Mesenchymal stem cell (in vitro differentiated cells and primary cell): ENCODE results near the gene MMP23B.
"Not testable (repeated sequence)": the region's sequence is repeated elsewhere in the genome, so short reads cannot be mapped to it uniquely, and the experiment has no call there.

Experiments used
- DNase-seq: peaks from one replicate; pipeline ENCODE4 v3.0.0-alpha.2; 2013
- H2AFZ ChIP-seq: one replicate; pipeline ENCODE4 v1.6.1; 2013; ENCODE audit warnings: low read depth, mild to moderate bottlenecking, control low read depth, inconsistent platforms, low read length, moderate library complexity
- H2AK5ac ChIP-seq: 2 replicates; pipeline ENCODE4 v1.6.1; 2013; ENCODE audit warnings: low read length, moderate library complexity, mild to moderate bottlenecking, inconsistent platforms; ENCODE audit not compliant: severe bottlenecking
- H2BK120ac ChIP-seq: one replicate; pipeline ENCODE4 v1.6.1; 2013; ENCODE audit warnings: low read depth, mild to moderate bottlenecking, inconsistent platforms, low read length, moderate library complexity
- H2BK12ac ChIP-seq, 2 experiments: one replicate each; pipeline ENCODE4 v1.6.1; 2013; ENCODE audit warnings: inconsistent platforms in 2 of 2, low read length in 2 of 2, mild to moderate bottlenecking in 2 of 2, moderate library complexity in 2 of 2, control low read depth in 1 of 2
- H2BK15ac ChIP-seq: one replicate; pipeline ENCODE4 v1.6.1; 2013; ENCODE audit warnings: mild to moderate bottlenecking, low read depth, inconsistent platforms; ENCODE audit not compliant: poor library complexity, severe bottlenecking
- H2BK5ac ChIP-seq: 2 replicates; pipeline ENCODE4 v1.6.1; 2013; ENCODE audit warnings: low read depth, mild to moderate bottlenecking, low read length, control low read depth, inconsistent platforms; ENCODE audit not compliant: poor library complexity, severe bottlenecking
- H3K14ac ChIP-seq, 2 experiments: one replicate each; pipeline ENCODE4 v1.6.1; 2013; ENCODE audit warnings: inconsistent platforms in 2 of 2, low read length in 2 of 2, control low read depth in 1 of 2, mild to moderate bottlenecking in 1 of 2, moderate library complexity in 1 of 2
- H3K18ac ChIP-seq, 2 experiments: one replicate each; pipeline ENCODE4 v1.6.1; 2013; ENCODE audit warnings: inconsistent platforms in 2 of 2, low read length in 2 of 2, control low read depth in 1 of 2, low read depth in 1 of 2, mild to moderate bottlenecking in 1 of 2
- H3K23ac ChIP-seq, 2 experiments: one replicate each; pipeline ENCODE4 v1.6.1; 2013; ENCODE audit warnings: inconsistent platforms in 2 of 2, low read length in 2 of 2, mild to moderate bottlenecking in 2 of 2, moderate library complexity in 2 of 2, control low read depth in 1 of 2
- H3K27ac ChIP-seq: 2 replicates; pipeline ENCODE4 v1.5.1; 2013; ENCODE audit warnings: mild to moderate bottlenecking, moderate library complexity, low read length, control low read depth, inconsistent platforms; ENCODE audit not compliant: poor library complexity, severe bottlenecking
- H3K27me3 ChIP-seq, 2 experiments: 2 replicates each; pipeline versions ENCODE4 v1.6.1 to v1.7.0; 2013; ENCODE audit warnings: low read length in 2 of 2, mild to moderate bottlenecking in 2 of 2, moderate library complexity in 2 of 2, control low read depth in 1 of 2, inconsistent platforms in 1 of 2; ENCODE audit not compliant: control insufficient read depth in 1 of 2, insufficient read depth in 1 of 2
- H3K36me3 ChIP-seq, 2 experiments: 2 replicates each; pipeline versions ENCODE4 v1.6.1 to v1.7.0; 2013; ENCODE audit warnings: low read length in 2 of 2, control low read depth in 1 of 2, inconsistent platforms in 1 of 2, low read depth in 1 of 2, mild to moderate bottlenecking in 1 of 2; ENCODE audit not compliant: insufficient read depth in 2 of 2, control insufficient read depth in 1 of 2
- H3K4ac ChIP-seq, 2 experiments: one replicate each; pipeline ENCODE4 v1.6.1; 2013; ENCODE audit warnings: inconsistent platforms in 2 of 2, low read length in 2 of 2, mild to moderate bottlenecking in 2 of 2, moderate library complexity in 2 of 2, control low read depth in 1 of 2, low read depth in 1 of 2
- H3K4me1 ChIP-seq: 2 replicates; pipeline ENCODE4 v1.6.1; 2013; ENCODE audit warnings: low read depth, low read length, control low read depth; ENCODE audit not compliant: control insufficient read depth, insufficient read depth
- H3K4me2 ChIP-seq: 2 replicates; pipeline ENCODE4 v1.6.1; 2013; ENCODE audit warnings: low read length, mild to moderate bottlenecking, inconsistent platforms; ENCODE audit not compliant: poor library complexity, severe bottlenecking
- H3K4me3 ChIP-seq, 2 experiments: 2 replicates each; pipeline versions ENCODE4 v1.5.1 to v1.7.0; 2013; ENCODE audit warnings: low read length in 2 of 2, mild to moderate bottlenecking in 2 of 2, control low read depth in 1 of 2, low read depth in 1 of 2; ENCODE audit not compliant: insufficient read depth in 1 of 2
- H3K79me1 ChIP-seq: replicated peaks from 2 replicates; pipeline ENCODE4 v1.6.1; 2013; ENCODE audit warnings: mild to moderate bottlenecking, control low read depth, low read length, inconsistent platforms; ENCODE audit not compliant: poor library complexity, severe bottlenecking
- H3K9ac ChIP-seq: 2 replicates; pipeline ENCODE4 v1.7.0; 2013; ENCODE audit warnings: mild to moderate bottlenecking, low read length, moderate library complexity
- H3K9me3 ChIP-seq: 2 replicates; pipeline ENCODE4 v1.7.0; 2013; ENCODE audit warnings: mild to moderate bottlenecking, low read length; ENCODE audit not compliant: control insufficient read depth
- H4K8ac ChIP-seq: one replicate; pipeline ENCODE4 v1.6.1; 2013; ENCODE audit warnings: inconsistent platforms, mild to moderate bottlenecking, low read length, moderate library complexity
- H4K91ac ChIP-seq: one replicate; pipeline ENCODE4 v1.6.1; 2013; ENCODE audit warnings: mild to moderate bottlenecking, low read length, inconsistent platforms
- WGBS: methylation state at CpG from one replicate; pipeline ENCODE4 v1.1.7; 2013; ENCODE audit warnings: mixed read lengths; 5-methylcytosine and 5-hydroxymethylcytosine counted together

Gene MMP23B

DNA sequence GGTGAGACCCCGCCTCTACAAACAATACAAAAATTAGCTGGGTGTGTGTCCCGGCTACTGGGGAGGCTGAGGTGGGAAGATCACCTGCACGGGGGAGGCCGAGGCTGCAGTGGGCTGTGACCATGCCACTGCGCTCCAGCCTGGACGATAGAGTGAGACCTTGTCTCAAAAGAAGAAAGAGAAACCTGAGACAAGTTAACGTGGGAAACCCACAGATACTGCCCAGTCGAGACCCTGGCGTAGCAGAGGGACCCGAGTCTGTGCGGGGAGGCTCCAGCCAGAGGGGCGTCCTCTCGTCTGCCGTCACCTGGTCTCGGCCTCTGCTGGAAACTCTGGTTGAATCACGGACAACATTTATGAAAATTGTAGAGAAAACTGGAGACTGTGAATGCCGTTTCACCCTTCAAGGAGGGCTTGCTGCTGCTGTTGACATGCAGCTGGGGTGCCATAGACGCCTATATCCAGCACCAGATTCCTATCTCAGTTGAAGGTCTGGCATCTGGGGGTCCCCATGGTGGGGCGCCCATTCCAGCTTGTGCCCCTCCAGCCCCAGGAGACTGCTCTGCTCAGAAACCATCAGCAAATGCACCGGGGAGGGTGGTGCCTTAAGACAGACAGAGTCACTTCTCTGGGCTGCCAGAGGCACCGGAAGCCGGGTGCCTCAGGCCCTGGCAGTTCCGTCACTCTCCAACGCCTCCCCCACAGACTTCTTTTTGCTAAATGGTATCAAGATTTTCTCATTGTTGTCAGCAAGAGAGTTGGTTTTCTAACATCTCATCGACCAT is 40.4 kb downstream of the MMP23B start:
- no peak overlapping the region for H3K4ac ChIP-seq
- H3K27ac ChIP-seq: no peak overlapping the region
- no peak overlapping the region for H2BK12ac ChIP-seq
- H3K14ac ChIP-seq: no peak overlapping the region
- DNase-seq: no peak
- no peaks in the 10 kb centered on the region for H3K9me3 ChIP-seq
- no peak overlapping the region for H2AK5ac ChIP-seq
- WGBS: 97% methylated on average over 24 of the region's 25 CpGs
- H2AFZ ChIP-seq: no peak overlapping the region
- H2BK5ac ChIP-seq: no peak overlapping the region
- H3K4me1 ChIP-seq: no peaks in the 10 kb centered on the region
- no peak overlapping the region for H2BK120ac ChIP-seq
- H3K36me3 ChIP-seq: peaks cover 46 to 48% of the 10 kb centered on the region in 2 experiments
- no peak overlapping the region for H4K8ac ChIP-seq
- no peak overlapping the region for H2BK15ac ChIP-seq
- H3K4me3 ChIP-seq: no peak overlapping the region
- no peak overlapping the region for H3K18ac ChIP-seq
- peaks cover 15% of the 10 kb centered on the region for H3K79me1 ChIP-seq
- H3K23ac ChIP-seq: no peak overlapping the region
- H3K27me3 ChIP-seq: no peaks in the 10 kb centered on the region
- no peak overlapping the region for H3K4me2 ChIP-seq
- no peak overlapping the region for H4K91ac ChIP-seq
- no peak overlapping the region for H3K9ac ChIP-seq

DNA sequence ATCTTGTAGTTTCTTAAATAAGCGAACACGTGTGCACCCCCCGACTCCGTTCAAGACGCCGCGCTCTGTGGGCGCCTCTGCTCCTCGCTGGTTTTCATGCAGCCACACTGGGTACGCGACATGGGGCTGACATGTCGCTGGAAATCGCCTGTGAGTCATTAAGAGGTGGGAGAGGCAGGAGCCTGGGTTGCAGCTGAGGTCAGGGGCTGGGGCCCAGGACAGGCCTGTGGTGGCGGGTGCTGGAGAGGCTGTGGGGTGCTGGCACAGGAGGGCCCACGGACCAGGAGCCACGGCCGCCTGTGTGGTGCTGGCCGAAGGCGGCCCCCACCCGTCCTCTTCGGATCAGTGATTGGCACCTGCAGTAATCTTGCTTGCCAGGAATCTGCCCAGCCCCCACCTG is 42.8 kb downstream of the MMP23B start:
- not testable (repeated sequence) for H3K4me2 ChIP-seq, H2BK12ac ChIP-seq, H3K27ac ChIP-seq, H2AFZ ChIP-seq, H2AK5ac ChIP-seq, H4K91ac ChIP-seq, H3K4ac ChIP-seq, H3K18ac ChIP-seq, H3K23ac ChIP-seq, H2BK15ac ChIP-seq, H4K8ac ChIP-seq, H2BK5ac ChIP-seq, DNase-seq, H3K14ac ChIP-seq, H2BK120ac ChIP-seq, H3K4me3 ChIP-seq, H3K27me3 ChIP-seq, H3K9me3 ChIP-seq, H3K9ac ChIP-seq
- peaks cover 28 to 46% of the 10 kb centered on the region in 2 experiments for H3K36me3 ChIP-seq
- peaks cover 17% of the 10 kb centered on the region for H3K4me1 ChIP-seq
- H3K79me1 ChIP-seq: peaks cover 34% of the 10 kb centered on the region
- 83% methylated on average over 13 of the region's 21 CpGs for WGBS

DNA sequence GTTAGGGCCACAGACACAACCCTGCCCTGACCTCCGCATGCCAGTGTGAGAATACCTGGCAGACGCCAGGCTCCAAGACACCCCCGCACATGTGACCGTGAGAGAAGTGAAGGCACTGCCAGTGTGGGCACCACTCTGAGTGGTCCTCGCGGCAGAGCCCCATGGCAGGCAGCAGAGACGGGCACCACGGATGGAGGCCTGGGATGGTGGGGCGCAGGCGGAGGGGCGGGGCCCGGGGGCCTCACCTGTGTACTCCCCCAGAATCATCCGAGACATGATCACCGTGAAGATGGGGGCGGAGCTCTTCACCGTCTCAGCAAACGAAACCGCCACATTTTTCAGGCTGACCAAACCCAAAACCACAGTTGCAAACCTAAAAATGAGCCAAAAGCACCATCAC is 43.2 kb downstream of the MMP23B start:
- not testable (repeated sequence) for H3K4me2 ChIP-seq, H4K91ac ChIP-seq, H3K18ac ChIP-seq, H3K14ac ChIP-seq, H2BK120ac ChIP-seq, H3K23ac ChIP-seq, H3K4me3 ChIP-seq, H3K4ac ChIP-seq, H3K9me3 ChIP-seq, H4K8ac ChIP-seq, DNase-seq, H2AK5ac ChIP-seq, H2BK5ac ChIP-seq, H2AFZ ChIP-seq, H2BK12ac ChIP-seq, H3K9ac ChIP-seq, H2BK15ac ChIP-seq, H3K27ac ChIP-seq, H3K27me3 ChIP-seq
- 100% methylated on average over 4 of the region's 18 CpGs for WGBS
- H3K79me1 ChIP-seq: peaks cover 34% of the 10 kb centered on the region
- H3K4me1 ChIP-seq: peaks cover 17% of the 10 kb centered on the region
- H3K36me3 ChIP-seq: peaks cover 25 to 43% of the 10 kb centered on the region in 2 experiments

DNA sequence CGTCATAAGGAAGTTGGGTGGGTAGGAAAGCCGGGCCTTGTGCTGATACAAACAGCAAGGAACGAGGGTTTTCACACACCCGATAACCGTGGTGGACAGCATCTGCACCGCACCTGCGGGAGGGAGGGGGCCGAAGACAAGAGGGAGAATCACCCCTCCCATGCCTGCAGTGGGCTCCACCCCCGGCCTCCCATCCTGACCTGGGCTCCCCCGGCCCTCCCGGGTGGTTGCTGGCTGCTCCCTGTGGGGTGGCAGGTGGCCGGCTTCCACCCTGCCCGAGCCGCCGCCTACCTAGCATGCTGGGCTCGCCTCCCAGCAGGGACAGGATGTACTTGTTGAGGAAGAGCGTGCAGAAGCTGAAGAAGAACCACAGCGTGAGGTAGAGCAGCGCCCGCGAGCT is 44.1 kb downstream of the MMP23B start:
- not testable (repeated sequence) for DNase-seq, H2AK5ac ChIP-seq, H3K27me3 ChIP-seq, H3K23ac ChIP-seq, H3K9ac ChIP-seq, H3K14ac ChIP-seq, H4K91ac ChIP-seq, H2BK5ac ChIP-seq, H2BK12ac ChIP-seq, H3K4ac ChIP-seq, H3K9me3 ChIP-seq, H3K4me2 ChIP-seq, H3K4me3 ChIP-seq, H4K8ac ChIP-seq, H2AFZ ChIP-seq, H3K27ac ChIP-seq, H3K18ac ChIP-seq, H2BK120ac ChIP-seq, H2BK15ac ChIP-seq
- WGBS: no CpG with 5 or more reads among the region's 21 CpGs
- Histone ChIP-seq H3K36me3 (peaks cover 17 to 40% of the 10 kb centered on the region in 2 experiments), H3K4me1 (peaks cover 23% of the 10 kb centered on the region), H3K79me1 (peaks cover 36% of the 10 kb centered on the region)
